ENCODE data around the gene CRIP2.

DNA sequence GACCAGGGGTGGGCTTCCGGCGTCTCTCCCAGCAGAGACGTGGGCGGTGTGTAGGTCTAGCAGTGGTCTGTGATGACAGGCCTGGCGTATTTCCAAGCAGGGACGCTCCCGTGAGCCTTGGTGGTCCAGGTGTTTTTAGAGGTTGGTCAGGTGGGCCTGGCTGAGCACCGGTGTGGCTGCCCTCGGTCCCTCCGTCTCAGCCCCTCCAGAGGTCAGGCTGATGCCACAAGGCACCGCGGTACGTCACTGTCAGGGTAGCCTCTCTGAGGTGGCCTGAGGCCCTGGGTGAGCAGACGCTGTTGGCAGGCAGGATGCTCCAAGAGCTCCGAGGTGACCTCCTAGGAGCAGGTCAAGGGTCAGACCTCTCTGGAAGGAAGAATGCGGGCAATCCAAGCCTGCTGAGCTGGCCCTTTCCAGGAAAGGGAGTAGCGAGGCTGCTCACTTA, 41.4 kb upstream of the CRIP2 start:
- TF ChIP-seq ZNF274 (IDR thresholded peaks at IDR 0.05; ENCODE audit: low read depth, low read length) (no peak), YY1 (IDR thresholded peaks at IDR 0.05; ENCODE audit: insufficient read depth, insufficient read length) (no peak), SUZ12 (IDR thresholded peaks at IDR 0.05; ENCODE audit: extremely low read depth, insufficient read depth, insufficient read length) (no peak)

Data from NT2/D1 (cell line).